OCI-M1 (cell line): ENCODE results near the gene IGF1R.
A peak's percentile ranks its signal among the peaks of the same experiment; 100 is the strongest.

Experiments used
- DNase-seq: peaks from one replicate; lab custom pipeline; 2025; lab: John Stamatoyannopoulos, UW

The IGF1R gene

DNA sequence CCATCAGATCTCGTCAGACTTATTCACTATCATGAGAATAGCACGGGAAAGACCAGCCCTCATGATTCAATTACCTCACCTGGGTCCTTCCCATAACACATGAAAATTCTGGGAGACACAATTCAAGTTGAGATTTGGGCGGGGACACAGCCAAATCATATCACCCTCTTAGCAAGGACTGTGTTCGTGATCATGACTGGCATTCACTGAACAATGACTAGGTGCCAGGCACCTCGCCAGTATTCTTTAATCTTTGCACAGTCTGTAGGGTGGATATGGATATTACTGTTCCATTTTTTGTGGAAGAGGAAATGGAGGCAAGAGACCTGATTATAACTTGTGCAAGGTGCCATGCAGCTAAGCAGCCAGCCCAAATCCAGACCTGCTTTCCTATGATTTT lies 77.5 kb downstream of the IGF1R start:
- no peak for DNase-seq

- no peak for DNase-seq
Measured at GRCh38 chr15:98727115-98728040, 79.0 kb downstream of the IGF1R start.

GRCh38 chr15:98728082-98728810 lies 79.9 kb downstream of the IGF1R start:
- no peak for DNase-seq

- DNase-seq, result no peak
Measured at GRCh38 chr15:98728811-98729160, 80.4 kb downstream of the IGF1R start.

GRCh38 chr15:98729446-98730042 lies 81.2 kb downstream of the IGF1R start:
- DNase-seq, result no peak

- no peak for DNase-seq
Measured at GRCh38 chr15:98730860-98731711, 82.7 kb downstream of the IGF1R start.

DNA sequence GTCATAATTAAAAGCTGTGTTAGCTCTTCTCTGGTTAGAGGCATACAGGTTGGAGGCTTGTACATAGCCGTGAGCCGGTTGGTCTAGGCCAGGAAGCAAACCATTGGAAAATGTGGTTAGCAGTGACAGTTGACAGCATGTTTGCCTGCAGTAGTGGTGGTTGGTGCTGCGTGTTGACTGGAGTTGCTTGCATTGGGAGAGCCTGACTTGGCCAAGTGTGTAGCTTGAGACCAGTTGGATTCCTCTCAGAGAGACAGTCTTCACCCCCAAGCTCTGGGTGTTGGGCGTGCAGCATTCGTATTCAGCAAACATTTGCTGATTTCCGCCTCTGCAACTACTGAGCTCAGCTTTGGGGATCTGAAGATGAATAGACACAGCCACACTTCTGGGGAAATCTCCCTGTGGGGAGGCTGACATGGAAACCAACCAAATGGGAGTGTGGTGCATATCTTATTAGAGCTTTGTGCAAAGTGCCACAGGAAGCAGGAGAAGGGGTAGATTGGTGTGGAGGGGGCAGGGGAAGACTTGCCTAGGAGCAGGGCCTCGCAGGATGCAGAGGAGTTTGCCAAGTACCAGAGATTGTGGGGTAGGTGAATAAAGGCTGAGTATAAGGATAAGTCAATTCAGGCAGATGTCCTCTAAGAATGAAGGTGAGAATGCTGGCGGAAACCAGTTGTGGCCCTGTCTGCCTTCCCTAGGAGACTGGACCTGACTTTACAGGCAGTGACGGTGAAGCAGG lies 83.5 kb downstream of the IGF1R start:
- DNase-seq, result no peak

- no peak for DNase-seq
Measured at GRCh38 chr15:98733098-98733497, 84.8 kb downstream of the IGF1R start.

DNA sequence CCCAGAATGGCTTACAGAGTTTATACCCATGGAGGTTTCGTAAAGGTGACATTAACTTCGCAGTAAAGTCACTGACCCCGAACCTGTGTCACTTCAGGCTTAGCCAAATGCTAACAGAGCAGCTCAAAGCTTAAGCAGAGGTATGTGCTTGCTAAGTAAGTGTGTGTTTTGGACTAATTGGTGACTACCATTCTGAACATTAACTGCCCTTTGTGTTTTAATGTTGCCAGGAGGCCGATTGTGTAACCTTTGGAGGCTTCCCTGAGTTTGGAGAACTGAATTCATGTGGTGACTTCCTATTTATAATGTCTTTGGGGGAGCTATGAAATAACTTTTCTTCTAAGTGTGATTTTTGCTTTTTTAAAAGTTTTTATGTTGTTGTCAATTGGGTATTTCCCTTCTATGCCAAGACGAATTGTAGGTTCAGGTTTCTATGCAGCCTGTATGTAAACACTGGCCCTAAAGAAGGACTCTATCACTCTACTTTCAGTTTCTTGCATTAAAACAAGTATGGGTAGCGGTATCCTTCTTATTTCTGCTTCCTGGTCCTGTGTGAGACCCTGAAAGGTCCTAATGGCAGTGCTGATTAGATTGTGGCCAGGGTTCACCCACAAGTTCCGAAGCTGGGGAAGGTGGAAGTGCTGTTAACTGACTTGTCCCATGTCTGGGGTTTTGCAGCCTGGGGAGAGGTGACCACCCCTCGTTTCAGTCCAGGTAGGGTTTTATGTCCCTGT lies 86.3 kb downstream of the IGF1R start:
- DNase-seq, result peak; percentile 63

GRCh38 chr15:98735304-98735703 lies 87.0 kb downstream of the IGF1R start:
- DNase-seq, result no peak

DNA sequence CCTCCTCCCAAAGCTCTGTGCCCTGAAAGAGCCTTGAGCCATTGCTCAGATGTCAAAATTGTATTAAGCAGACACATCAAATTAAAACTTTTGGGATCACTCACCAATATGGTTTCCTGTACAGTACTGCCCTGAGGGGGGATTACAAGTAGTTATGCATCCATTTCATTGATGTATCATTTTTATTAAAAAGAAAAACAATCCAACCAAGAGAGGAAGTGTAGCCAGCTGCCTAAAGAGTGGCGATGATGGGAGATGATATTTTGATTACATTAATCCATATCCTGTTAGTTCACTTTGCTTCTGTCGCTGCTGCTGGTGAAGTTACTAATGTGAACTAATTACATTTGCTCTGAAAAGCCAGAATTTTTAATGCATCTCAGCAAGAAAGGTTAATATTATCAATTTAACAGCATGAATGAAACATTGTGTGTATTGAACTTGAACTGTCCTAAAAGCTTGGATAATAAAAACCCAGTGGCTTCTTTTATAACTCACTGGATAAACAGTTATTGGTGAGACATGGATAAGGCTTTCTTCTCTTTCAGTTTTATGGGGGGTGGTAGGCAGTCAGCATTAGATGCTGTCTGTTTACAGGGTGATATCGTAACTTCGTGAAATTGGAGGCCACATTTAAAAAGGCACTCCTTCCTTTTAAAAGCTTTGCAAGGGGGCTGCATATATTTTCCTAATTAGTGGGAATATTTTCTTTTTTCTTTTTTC lies 87.7 kb downstream of the IGF1R start:
- no peak for DNase-seq

- DNase-seq, result no peak
Measured at GRCh38 chr15:98737159-98737558, 88.8 kb downstream of the IGF1R start.

GRCh38 chr15:98737721-98738120 lies 89.4 kb downstream of the IGF1R start:
- no peak for DNase-seq

- DNase-seq, result no peak
Measured at GRCh38 chr15:98738689-98739401, 90.5 kb downstream of the IGF1R start.

GRCh38 chr15:98740295-98740694 lies 92.0 kb downstream of the IGF1R start:
- DNase-seq, result no peak

GRCh38 chr15:98740963-98741362 lies 92.6 kb downstream of the IGF1R start:
- no peak for DNase-seq

- DNase-seq, result no peak
Measured at GRCh38 chr15:98743177-98743576, 94.8 kb downstream of the IGF1R start.

GRCh38 chr15:98744506-98744905 lies 96.2 kb downstream of the IGF1R start:
- no peak for DNase-seq

DNA sequence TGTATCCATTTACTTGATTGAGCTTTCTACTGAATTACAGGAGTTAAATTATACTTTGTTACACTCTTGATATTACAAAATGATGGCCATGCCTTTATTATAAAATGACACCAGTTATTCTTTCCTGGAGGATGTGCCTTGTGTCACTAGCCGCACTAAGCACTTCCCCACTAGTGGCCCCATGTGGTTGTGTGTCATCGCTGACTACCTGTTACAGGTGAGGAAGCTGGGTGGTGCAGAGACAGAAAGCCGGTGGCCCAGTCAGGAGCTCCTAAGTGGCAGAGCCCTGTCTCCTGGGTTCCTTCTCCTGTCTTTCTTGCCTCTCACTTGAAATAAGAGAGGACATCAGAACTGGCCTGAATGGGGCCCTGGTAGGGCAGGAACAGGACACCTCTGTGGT lies 96.8 kb downstream of the IGF1R start:
- DNase-seq, result no peak
